ENCODE data around the gene KLHL26.

KLHL26 gene

DNA sequence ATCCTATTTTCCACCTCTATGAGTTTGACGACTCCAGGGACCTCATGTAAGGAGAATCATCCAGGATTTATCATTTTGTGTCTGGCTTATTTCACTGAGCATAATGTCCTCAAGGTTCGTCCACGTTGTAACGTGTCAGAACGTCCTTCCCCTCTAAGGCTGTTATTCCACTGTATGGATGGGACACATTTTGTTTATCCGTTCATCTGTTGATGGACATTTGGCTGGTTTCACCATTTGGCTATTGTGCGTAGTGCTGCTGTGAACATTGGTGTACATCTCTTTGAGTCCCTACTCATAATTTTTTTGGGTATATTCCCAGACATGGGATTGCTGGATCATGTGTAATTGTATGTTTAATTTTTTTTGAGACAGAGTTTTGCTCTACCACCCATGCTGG lies 68.1 kb downstream of the KLHL26 start:
- Histone ChIP-seq H3K4me3 (ENCODE audit: low read depth in 1 of 2, low read length in 2 of 2) (no peak overlapping the region), H3K27ac (ENCODE audit: low read depth, low read length) (no peak overlapping the region), H3K27me3 (ENCODE audit: control insufficient read depth in 1 of 2, insufficient read depth in 2 of 2, low read length in 2 of 2) (no peaks in the 10 kb centered on the region), H3K9me3 (ENCODE audit: control insufficient read depth in 1 of 2, low read length in 2 of 2) (no peaks in the 10 kb centered on the region), H3K36me3 (ENCODE audit: control insufficient read depth in 1 of 2, insufficient read depth in 2 of 2, low read length in 2 of 2) (no peaks in the 10 kb centered on the region), H3K4me1 (ENCODE audit: control insufficient read depth in 1 of 2, insufficient read depth in 2 of 2, low read length in 2 of 2) (peaks cover 7 to 24% of the 10 kb centered on the region in 2 donors), H3K9ac (ENCODE audit: low read depth in 1 of 2, low read length in 2 of 2) (no peak overlapping the region)

DNA sequence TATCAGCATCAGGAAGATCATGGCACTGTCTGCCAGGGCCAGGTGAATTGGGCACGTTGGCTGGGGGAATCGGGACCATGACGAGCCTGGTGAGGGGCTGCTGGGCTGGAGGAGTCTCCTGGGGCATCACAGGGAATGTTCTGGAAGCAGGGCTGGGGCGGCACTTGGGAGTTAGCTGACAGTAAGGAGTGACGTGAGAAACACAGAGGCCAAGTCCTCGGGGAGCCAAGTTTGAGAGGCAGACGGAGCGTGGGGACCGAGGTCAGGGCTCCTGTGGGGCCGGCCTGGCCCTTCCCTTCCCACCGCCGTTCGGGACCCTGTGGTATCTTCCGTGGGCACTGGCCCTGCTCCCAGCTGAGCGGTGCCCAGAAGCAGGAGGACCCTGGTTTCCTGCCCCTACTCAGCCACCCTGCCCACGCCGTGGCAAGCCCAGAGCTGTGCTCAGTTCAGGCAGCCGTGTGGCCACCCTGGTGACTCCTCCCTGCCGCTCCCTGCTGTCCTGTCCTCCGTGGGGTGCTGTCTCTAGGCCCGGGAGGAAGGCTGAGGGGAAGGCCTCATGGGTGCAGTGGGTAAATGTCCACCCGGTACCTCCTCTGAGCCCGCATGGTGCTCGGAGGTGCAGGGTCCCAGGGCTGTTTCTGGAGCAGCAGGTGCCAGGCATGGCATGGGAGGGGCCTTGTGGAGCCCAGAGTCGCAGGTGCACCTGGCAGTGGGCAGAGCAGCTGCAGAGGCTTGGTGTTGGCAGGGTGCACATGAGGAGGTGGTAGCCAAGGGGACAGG lies 71.8 kb downstream of the KLHL26 start:
- Histone ChIP-seq H3K4me3 (ENCODE audit: low read depth in 1 of 2, low read length in 2 of 2) (no peak overlapping the region), H3K9me3 (ENCODE audit: control insufficient read depth in 1 of 2, low read length in 2 of 2) (no peaks in the 10 kb centered on the region), H3K36me3 (ENCODE audit: control insufficient read depth in 1 of 2, insufficient read depth in 2 of 2, low read length in 2 of 2) (no peaks in the 10 kb centered on the region), H3K27me3 (ENCODE audit: control insufficient read depth in 1 of 2, insufficient read depth in 2 of 2, low read length in 2 of 2) (no peaks in the 10 kb centered on the region), H3K4me1 (ENCODE audit: control insufficient read depth in 1 of 2, insufficient read depth in 2 of 2, low read length in 2 of 2) (peaks cover 0 to 9% of the 10 kb centered on the region in 2 donors), H3K27ac (ENCODE audit: low read depth, low read length) (no peak overlapping the region), H3K9ac (ENCODE audit: low read depth in 1 of 2, low read length in 2 of 2) (no peak overlapping the region)

DNA sequence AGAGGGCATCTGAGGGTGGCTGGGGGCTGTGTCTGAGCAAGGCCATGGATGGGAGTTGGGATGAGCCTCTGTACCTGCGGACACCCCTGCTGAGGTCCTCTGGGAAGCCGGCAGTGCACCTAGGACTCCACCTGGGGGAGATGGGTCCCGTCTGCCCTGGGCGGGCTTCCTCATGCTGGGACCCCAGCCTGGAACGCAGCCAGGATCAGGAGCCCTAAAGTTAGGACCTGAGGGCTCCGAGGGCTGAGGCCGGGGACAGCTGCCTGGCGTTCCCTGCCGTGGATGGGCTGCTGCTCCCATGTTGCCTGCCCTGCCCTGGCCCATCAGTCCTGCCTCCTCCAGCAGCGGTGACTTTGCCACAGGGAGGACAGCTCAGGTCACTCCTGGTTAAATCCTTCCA lies 72.7 kb downstream of the KLHL26 start:
- Histone ChIP-seq H3K4me1 (ENCODE audit: control insufficient read depth in 1 of 2, insufficient read depth in 2 of 2, low read length in 2 of 2) (peaks cover 0 to 9% of the 10 kb centered on the region in 2 donors), H3K36me3 (ENCODE audit: control insufficient read depth in 1 of 2, insufficient read depth in 2 of 2, low read length in 2 of 2) (no peaks in the 10 kb centered on the region), H3K9ac (ENCODE audit: low read depth in 1 of 2, low read length in 2 of 2) (no peak overlapping the region), H3K27ac (ENCODE audit: low read depth, low read length) (no peak overlapping the region), H3K9me3 (ENCODE audit: control insufficient read depth in 1 of 2, low read length in 2 of 2) (no peaks in the 10 kb centered on the region), H3K4me3 (ENCODE audit: low read depth in 1 of 2, low read length in 2 of 2) (no peak overlapping the region), H3K27me3 (ENCODE audit: control insufficient read depth in 1 of 2, insufficient read depth in 2 of 2, low read length in 2 of 2) (no peaks in the 10 kb centered on the region)

DNA sequence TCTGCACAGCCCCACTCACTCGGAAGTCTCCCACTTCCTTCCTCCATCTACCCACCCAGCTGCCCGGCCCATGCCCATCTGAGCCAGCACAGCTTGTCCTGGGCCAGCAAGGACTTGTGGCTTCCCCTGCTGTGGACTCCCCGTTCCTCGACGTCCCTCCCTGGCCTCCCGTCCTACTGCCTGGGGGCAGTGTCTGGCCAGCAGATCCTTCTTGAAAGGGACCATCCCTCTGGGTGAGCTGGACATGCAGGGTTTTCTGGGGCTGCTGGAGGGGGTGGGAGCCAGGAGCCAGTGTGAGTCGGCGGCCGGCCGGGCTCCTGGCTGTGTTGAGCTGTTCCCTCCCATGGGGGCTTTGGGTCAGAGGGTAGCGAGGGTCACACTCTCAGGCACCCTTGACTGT lies 73.4 kb downstream of the KLHL26 start:
- Histone ChIP-seq H3K9me3 (ENCODE audit: control insufficient read depth in 1 of 2, low read length in 2 of 2) (no peaks in the 10 kb centered on the region), H3K9ac (ENCODE audit: low read depth in 1 of 2, low read length in 2 of 2) (no peak overlapping the region), H3K4me3 (ENCODE audit: low read depth in 1 of 2, low read length in 2 of 2) (no peak overlapping the region), H3K4me1 (ENCODE audit: control insufficient read depth in 1 of 2, insufficient read depth in 2 of 2, low read length in 2 of 2) (peaks cover 0 to 9% of the 10 kb centered on the region in 2 donors), H3K36me3 (ENCODE audit: control insufficient read depth in 1 of 2, insufficient read depth in 2 of 2, low read length in 2 of 2) (no peaks in the 10 kb centered on the region), H3K27ac (ENCODE audit: low read depth, low read length) (no peak overlapping the region), H3K27me3 (ENCODE audit: control insufficient read depth in 1 of 2, insufficient read depth in 2 of 2, low read length in 2 of 2) (no peaks in the 10 kb centered on the region)

DNA sequence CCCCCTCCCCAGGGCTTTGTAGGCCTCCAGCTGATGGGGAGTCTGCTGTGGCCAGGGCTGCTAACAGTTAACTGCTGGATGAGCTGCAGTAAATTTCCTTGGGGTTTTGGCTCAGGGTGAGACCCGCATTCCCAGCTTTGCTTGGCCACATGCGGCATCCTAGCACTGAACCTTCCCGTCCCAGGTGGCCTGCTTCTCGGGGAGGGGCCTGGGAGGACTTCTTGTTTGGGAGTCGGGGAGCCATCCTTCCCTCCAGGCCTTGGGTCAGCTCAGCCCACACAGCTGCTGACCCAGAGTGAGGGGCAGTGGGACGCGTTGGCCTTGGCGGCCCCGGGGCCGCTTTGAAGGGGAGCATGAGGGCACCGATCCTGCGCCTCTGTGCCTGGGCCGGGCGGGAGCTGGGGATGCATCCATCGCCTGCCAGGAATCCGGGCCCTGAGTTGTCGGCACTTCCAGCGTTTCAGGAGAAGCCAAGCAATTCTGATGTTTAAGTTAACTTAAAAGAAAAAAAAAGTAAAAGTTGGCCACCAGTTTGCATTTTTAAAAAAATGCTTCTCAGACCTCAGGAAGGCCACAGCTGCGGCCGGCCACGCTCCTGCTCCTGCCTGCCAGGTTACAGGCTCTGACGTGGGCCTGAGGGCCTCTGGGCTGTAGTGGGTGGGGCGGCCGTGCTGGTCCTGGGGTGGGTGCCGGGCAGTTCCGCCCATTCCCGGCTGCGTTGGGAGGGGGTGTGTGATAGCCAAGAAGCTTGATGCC lies 74.3 kb downstream of the KLHL26 start:
- Histone ChIP-seq H3K9ac (ENCODE audit: low read depth in 1 of 2, low read length in 2 of 2) (no peak overlapping the region), H3K36me3 (ENCODE audit: control insufficient read depth in 1 of 2, insufficient read depth in 2 of 2, low read length in 2 of 2) (no peaks in the 10 kb centered on the region), H3K27me3 (ENCODE audit: control insufficient read depth in 1 of 2, insufficient read depth in 2 of 2, low read length in 2 of 2) (no peaks in the 10 kb centered on the region), H3K9me3 (ENCODE audit: control insufficient read depth in 1 of 2, low read length in 2 of 2) (no peaks in the 10 kb centered on the region), H3K4me3 (ENCODE audit: low read depth in 1 of 2, low read length in 2 of 2) (no peak overlapping the region), H3K4me1 (ENCODE audit: control insufficient read depth in 1 of 2, insufficient read depth in 2 of 2, low read length in 2 of 2) (peaks cover 0 to 9% of the 10 kb centered on the region in 2 donors), H3K27ac (ENCODE audit: low read depth, low read length) (no peak overlapping the region)

DNA sequence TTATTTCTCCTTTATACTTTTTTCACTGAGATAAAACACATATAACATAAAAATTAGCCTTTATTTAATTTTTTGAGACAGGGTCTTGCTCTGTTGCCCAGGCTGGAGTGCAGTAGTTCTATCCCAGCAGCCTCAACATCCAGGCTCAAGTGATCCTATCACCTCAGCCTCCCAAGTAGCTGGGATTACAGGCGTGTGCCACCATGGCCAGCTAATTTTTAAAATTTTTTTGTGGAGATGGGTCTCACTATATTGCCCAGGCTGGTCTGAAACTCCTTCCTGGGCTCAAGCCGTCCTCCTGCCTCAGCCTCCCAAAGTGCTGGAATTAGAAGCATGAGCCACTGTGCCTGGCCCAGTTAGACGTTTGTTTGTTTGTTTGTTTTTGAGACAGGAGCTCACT lies 75.1 kb downstream of the KLHL26 start:
- Histone ChIP-seq H3K4me3 (ENCODE audit: low read depth in 1 of 2, low read length in 2 of 2) (no peak overlapping the region), H3K9ac (ENCODE audit: low read depth in 1 of 2, low read length in 2 of 2) (no peak overlapping the region), H3K9me3 (ENCODE audit: control insufficient read depth in 1 of 2, low read length in 2 of 2) (no peaks in the 10 kb centered on the region), H3K27ac (ENCODE audit: low read depth, low read length) (no peak overlapping the region), H3K36me3 (ENCODE audit: control insufficient read depth in 1 of 2, insufficient read depth in 2 of 2, low read length in 2 of 2) (no peaks in the 10 kb centered on the region), H3K4me1 (ENCODE audit: control insufficient read depth in 1 of 2, insufficient read depth in 2 of 2, low read length in 2 of 2) (peaks cover 0 to 9% of the 10 kb centered on the region in 2 donors), H3K27me3 (ENCODE audit: control insufficient read depth in 1 of 2, insufficient read depth in 2 of 2, low read length in 2 of 2) (no peaks in the 10 kb centered on the region)

DNA sequence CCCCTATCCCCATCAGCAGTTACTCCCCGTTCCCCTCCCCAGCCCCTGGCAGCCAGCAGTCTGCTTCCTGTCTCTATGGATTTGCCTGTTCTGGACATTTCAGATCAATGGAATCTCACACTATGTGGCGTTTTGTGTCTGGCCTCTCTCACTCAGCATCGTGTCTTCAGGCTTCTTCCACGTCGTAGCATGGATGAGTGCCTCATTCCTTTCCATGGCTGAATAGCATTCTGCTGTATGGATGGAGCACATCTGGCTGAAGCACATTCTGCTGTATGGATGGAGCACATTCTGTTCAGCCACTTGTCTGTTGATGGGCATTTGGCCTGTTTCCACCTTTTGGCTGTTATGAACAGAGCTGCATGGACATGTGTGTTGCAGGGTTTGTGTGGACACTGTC lies 76.2 kb downstream of the KLHL26 start:
- Histone ChIP-seq H3K36me3 (ENCODE audit: control insufficient read depth in 1 of 2, insufficient read depth in 2 of 2, low read length in 2 of 2) (no peaks in the 10 kb centered on the region), H3K27me3 (ENCODE audit: control insufficient read depth in 1 of 2, insufficient read depth in 2 of 2, low read length in 2 of 2) (no peaks in the 10 kb centered on the region), H3K27ac (ENCODE audit: low read depth, low read length) (no peak overlapping the region), H3K4me3 (ENCODE audit: low read depth in 1 of 2, low read length in 2 of 2) (no peak overlapping the region), H3K4me1 (ENCODE audit: control insufficient read depth in 1 of 2, insufficient read depth in 2 of 2, low read length in 2 of 2) (peaks cover 0 to 9% of the 10 kb centered on the region in 2 donors), H3K9ac (ENCODE audit: low read depth in 1 of 2, low read length in 2 of 2) (no peak overlapping the region), H3K9me3 (ENCODE audit: control insufficient read depth in 1 of 2, low read length in 2 of 2) (no peaks in the 10 kb centered on the region)

DNA sequence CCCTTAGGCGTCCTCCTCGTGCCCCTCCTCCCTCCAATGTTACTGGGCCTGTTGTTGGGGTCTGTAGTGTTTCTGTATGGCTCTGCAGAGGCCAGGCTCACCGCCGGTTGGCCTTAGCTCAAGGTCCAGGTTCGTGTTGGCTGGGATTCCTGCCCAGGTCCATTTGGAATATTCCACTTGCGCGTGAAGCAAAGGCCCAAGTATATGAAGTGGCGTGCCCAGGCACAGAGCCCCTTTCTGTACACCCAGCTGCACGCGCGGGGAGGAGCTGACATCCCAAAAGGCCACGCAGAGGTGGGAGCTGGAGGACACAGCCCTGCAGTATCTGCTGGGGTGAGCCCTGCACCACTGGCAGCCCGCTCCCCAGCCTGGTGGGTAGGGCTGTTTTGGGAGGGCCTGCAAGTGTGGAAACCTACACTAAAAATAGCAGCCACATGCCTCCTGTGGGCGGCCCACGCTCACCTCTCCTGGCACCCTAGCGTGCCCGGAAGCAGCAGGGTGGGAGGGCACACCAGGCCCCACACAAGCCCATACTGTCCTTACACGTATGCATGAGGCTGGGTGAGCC lies 76.8 kb downstream of the KLHL26 start:
- Histone ChIP-seq H3K4me1 (ENCODE audit: control insufficient read depth in 1 of 2, insufficient read depth in 2 of 2, low read length in 2 of 2) (peaks cover 0 to 8% of the 10 kb centered on the region in 2 donors), H3K9me3 (ENCODE audit: control insufficient read depth in 1 of 2, low read length in 2 of 2) (no peaks in the 10 kb centered on the region), H3K36me3 (ENCODE audit: control insufficient read depth in 1 of 2, insufficient read depth in 2 of 2, low read length in 2 of 2) (no peaks in the 10 kb centered on the region), H3K27me3 (ENCODE audit: control insufficient read depth in 1 of 2, insufficient read depth in 2 of 2, low read length in 2 of 2) (no peaks in the 10 kb centered on the region), H3K4me3 (ENCODE audit: low read depth in 1 of 2, low read length in 2 of 2) (no peak overlapping the region), H3K27ac (ENCODE audit: low read depth, low read length) (no peak overlapping the region), H3K9ac (ENCODE audit: low read depth in 1 of 2, low read length in 2 of 2) (no peak overlapping the region)

DNA sequence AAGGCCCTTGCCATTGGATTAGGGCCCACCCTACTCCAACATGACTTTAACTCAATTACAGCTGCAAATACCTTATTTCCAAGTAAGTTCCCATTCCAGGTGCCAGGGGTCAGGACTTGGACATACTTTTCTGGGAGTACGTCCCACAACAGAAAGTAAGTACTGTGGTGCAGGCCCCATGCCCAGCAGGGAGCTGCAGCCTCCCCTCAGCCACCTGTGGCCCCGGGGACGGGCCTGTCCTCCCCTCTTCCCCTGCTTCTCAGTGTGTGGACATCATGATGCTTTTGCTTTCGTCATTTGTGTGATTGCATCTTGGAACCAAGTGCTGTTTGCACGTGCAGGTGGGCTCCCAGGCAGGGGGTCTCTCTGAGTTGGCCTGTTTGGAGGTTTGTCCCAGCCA lies 78.6 kb downstream of the KLHL26 start:
- H3K4me1 ChIP-seq (ENCODE audit: control insufficient read depth in 1 of 2, insufficient read depth in 2 of 2, low read length in 2 of 2), result no peaks in the 10 kb centered on the region
- no peaks in the 10 kb centered on the region for H3K36me3 ChIP-seq (ENCODE audit: control insufficient read depth in 1 of 2, insufficient read depth in 2 of 2, low read length in 2 of 2)
- H3K9ac ChIP-seq (ENCODE audit: low read depth in 1 of 2, low read length in 2 of 2), result no peak overlapping the region
- no peaks in the 10 kb centered on the region for H3K27me3 ChIP-seq (ENCODE audit: control insufficient read depth in 1 of 2, insufficient read depth in 2 of 2, low read length in 2 of 2)
- no peaks in the 10 kb centered on the region for H3K9me3 ChIP-seq (ENCODE audit: control insufficient read depth in 1 of 2, low read length in 2 of 2)
- H3K27ac ChIP-seq (ENCODE audit: low read depth, low read length), result no peak overlapping the region
- no peak overlapping the region for H3K4me3 ChIP-seq (ENCODE audit: low read depth in 1 of 2, low read length in 2 of 2)

DNA sequence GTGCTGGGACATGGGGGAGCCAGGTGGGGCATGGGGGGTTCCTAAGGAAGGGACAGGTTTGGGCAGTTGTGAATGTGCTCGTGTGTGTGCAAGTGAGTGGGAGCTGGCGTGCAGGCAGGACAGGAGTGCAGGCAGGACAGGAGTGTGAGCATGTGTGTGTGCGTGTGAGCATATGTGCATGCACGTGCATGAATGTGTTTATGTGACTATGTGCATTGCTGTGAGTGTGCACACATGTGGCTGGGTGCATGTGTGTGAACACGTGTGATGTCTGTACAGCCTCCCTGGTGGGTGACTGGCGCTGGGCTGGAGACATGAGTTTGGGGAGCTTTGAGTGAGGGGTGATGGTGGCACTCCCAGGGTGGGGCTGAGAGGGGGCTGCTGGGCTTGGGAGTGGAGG lies 80.0 kb downstream of the KLHL26 start:
- Histone ChIP-seq H3K27me3 (ENCODE audit: control insufficient read depth in 1 of 2, insufficient read depth in 2 of 2, low read length in 2 of 2) (no peaks in the 10 kb centered on the region), H3K9ac (ENCODE audit: low read depth in 1 of 2, low read length in 2 of 2) (no peak overlapping the region), H3K4me3 (ENCODE audit: low read depth in 1 of 2, low read length in 2 of 2) (no peak overlapping the region), H3K4me1 (ENCODE audit: control insufficient read depth in 1 of 2, insufficient read depth in 2 of 2, low read length in 2 of 2) (no peaks in the 10 kb centered on the region), H3K9me3 (ENCODE audit: control insufficient read depth in 1 of 2, low read length in 2 of 2) (no peaks in the 10 kb centered on the region), H3K36me3 (ENCODE audit: control insufficient read depth in 1 of 2, insufficient read depth in 2 of 2, low read length in 2 of 2) (no peaks in the 10 kb centered on the region), H3K27ac (ENCODE audit: low read depth, low read length) (no peak overlapping the region)
